Muscle of arm (tissue), 14 donors: Measurements from ENCODE around the gene DLL1. TPM values are rescaled to one million over a fixed set of nuclear protein-coding genes. Genes with fewer than 3 reads are reported as not detected.
"Not testable (repeated sequence)": the region's sequence is repeated elsewhere in the genome, so short reads cannot be mapped to it uniquely, and the experiment has no call there.

ENCODE experiments used
- DNase-seq: peaks from one replicate; pipeline ENCODE4 v3.0.0-alpha.2; 2013
- long read RNA-seq, 11 donors: transcript quantifications; one replicate each; lab custom pipeline, GENCODE V29; 2026
- polyA plus RNA-seq, 12 donors: library from polyadenylated mRNA; unstranded; fragments of 120-200 nt; gene quantifications; one replicate each; pipeline ENCODE4 v1.2.1, GENCODE V29; 2013; ENCODE audit not compliant: insufficient read length in 12 of 12

The DLL1 gene, protein sequence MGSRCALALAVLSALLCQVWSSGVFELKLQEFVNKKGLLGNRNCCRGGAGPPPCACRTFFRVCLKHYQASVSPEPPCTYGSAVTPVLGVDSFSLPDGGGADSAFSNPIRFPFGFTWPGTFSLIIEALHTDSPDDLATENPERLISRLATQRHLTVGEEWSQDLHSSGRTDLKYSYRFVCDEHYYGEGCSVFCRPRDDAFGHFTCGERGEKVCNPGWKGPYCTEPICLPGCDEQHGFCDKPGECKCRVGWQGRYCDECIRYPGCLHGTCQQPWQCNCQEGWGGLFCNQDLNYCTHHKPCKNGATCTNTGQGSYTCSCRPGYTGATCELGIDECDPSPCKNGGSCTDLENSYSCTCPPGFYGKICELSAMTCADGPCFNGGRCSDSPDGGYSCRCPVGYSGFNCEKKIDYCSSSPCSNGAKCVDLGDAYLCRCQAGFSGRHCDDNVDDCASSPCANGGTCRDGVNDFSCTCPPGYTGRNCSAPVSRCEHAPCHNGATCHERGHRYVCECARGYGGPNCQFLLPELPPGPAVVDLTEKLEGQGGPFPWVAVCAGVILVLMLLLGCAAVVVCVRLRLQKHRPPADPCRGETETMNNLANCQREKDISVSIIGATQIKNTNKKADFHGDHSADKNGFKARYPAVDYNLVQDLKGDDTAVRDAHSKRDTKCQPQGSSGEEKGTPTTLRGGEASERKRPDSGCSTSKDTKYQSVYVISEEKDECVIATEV
- 10 to 100 TPM in 11 of 12 donors, not detected in 1; 14.0 to 19.7 (median 16.3) TPM for polyA plus RNA-seq
- long read RNA-seq, donor 1, partial matches to known transcripts = 6 of 9 reads
- long read RNA-seq, donor 1, other reads (novel, unspliced or antisense) = 0 of 9 reads
- long read RNA-seq, donor 2, partial matches to known transcripts = 10 of 17 reads
- long read RNA-seq, donor 2, other reads (novel, unspliced or antisense) = 6 of 17 reads
- long read RNA-seq, donor 3 = 0 reads
- long read RNA-seq, donor 4, partial matches to known transcripts = 0 of 6 reads
- long read RNA-seq, donor 4, other reads (novel, unspliced or antisense) = 5 of 6 reads
- long read RNA-seq, donor 5, partial matches to known transcripts = 39 of 43 reads
- long read RNA-seq, donor 5, other reads (novel, unspliced or antisense) = 0 of 43 reads
- long read RNA-seq, donor 6, partial matches to known transcripts = 0 of 1 reads
- long read RNA-seq, donor 6, other reads (novel, unspliced or antisense) = 0 of 1 reads
- long read RNA-seq, donor 7 = 0 reads
- long read RNA-seq, donor 8, partial matches to known transcripts = 0 of 1 reads
- long read RNA-seq, donor 8, other reads (novel, unspliced or antisense) = 0 of 1 reads
- long read RNA-seq, donor 9, partial matches to known transcripts = 14 of 15 reads
- long read RNA-seq, donor 9, other reads (novel, unspliced or antisense) = 0 of 15 reads
- long read RNA-seq, donor 10, partial matches to known transcripts = 9 of 10 reads
- long read RNA-seq, donor 10, other reads (novel, unspliced or antisense) = 0 of 10 reads
- long read RNA-seq, donor 11, partial matches to known transcripts = 6 of 10 reads
- long read RNA-seq, donor 11, other reads (novel, unspliced or antisense) = 0 of 10 reads

DNA sequence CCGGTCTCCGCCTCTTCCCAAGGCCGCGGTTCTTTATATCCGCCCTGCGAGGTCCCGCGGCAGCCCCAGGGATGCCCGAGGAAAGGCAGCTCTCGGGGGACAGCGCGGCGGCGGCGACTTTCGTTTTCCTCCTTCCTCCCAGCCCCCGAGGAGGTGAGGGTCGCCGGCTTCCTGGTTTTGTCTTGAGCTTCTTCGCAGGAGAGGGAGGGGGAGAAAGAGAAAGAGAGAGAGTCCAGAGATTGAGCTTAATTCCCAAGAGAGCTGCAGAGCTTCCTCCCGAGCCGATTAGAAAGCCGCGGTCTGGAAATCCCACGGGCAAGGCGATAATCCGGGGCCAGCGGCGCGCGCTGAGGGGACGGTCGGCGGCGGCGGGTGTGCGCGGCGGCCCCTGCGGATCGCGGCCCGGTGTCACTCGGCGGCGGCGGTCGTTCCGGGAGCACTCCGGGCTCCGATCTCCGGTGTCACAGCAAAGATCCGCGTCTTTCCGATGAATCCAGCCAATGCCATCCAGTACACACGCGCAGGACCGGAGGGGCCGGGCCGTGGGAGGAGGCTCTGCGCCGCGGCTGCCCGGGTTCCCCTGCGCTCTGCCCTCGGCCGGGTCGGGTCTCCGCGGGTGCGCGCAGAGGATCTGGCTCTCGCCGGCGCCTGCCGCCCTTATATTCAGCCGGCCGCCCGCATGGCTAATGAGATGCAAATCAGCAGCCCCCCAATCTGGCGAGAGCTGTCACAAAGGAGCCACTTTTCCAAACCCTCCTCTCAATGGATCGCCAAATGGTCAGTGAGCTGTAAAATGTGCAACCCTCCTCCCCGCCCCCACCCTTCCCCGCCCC, at the start of gene DLL1:
TSS of gene DLL1 (minus strand) at position 783 of the 833 bp plus-strand sequence. CDS start 939 bp downstream, outside the sequence.
- peak; percentile 41 for DNase-seq

DNA sequence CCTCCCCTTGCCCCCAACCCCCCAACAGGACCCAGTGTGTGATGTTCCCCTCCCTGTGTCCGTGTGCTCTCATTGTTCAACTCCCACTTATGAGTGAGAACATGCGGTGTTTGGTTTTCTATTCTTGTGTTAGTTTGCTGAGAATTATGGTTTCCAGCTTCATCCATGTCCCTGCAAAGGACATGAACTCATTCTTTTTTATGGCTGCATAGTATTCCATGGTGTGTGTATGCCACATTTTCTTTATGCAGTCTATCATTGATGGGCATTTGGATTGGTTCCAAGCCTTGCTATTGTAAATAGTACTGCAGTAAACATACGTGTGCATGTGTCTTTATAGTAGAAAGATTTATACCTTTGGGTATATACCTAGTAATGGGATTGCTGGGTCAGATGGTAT, 44.3 kb upstream of the DLL1 start:
- not testable (repeated sequence) for DNase-seq

DNA sequence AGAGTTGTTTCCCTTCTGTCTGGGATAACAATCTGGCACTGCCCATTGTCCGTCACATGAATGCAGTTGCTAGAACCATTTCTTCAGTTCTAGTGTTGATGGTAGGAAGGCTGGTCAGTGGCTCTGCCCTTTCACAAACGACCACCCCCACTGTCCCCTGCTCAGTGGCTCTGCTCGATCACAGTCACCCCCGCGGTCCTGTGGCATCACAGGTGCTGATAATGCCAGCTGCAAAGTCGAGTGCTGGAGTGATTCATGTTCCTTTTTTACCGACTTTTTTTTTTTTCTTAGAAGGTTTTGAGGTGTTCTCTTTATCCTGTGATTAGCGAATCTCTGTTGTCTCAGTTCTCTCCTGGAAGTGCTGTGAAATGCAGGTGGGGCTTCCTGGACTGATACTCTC, 38.4 kb upstream of the DLL1 start:
- no peak for DNase-seq

GRCh38 chr6:170317718-170318117, 26.8 kb upstream of the DLL1 start:
- no peak for DNase-seq

- DNase-seq = no peak
Measured at GRCh38 chr6:170317076-170317475, 26.2 kb upstream of the DLL1 start.

DNA sequence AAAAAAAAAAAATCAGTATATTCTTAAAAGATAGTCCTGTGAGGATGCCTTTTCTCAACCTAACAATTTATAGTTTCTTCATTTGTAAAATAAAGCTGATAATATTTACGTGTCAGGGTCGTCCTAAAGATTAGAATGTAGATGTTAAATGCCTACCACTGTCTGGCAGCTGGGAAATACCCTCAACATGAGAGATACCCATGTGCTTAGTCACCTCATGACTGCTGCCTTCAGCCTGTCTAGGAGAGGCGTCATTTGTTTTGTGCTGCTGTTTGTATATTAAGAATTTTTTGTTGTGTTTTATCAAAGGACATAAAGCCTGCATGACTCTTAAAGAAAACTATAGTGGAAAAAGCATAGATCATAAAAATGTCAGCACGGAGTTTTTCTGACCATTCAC, 25.2 kb upstream of the DLL1 start:
- DNase-seq = no peak

DNA sequence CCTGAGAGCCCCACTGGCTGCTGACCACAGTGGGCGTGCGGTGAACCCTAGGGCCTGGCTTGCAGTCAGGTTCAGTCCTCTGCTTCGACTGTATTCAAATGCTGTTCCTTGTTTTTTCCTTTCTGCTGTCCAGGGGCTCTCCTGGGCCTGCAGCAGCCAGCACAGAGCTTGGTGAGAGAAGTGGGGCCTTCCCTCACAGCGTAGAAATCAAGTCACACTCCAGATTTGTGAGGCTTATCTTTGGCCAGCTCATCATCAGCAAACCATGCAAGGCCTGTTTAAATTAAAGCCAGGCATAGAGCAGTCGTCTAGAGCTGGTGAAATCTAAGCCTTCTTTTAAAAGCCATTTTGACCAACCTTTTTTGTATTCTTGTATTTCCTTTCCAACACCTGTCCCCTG, 24.1 kb upstream of the DLL1 start:
- DNase-seq = no peak

GRCh38 chr6:170313716-170314295, 22.9 kb upstream of the DLL1 start:
- DNase-seq = no peak

GRCh38 chr6:170312876-170313275, 22.0 kb upstream of the DLL1 start:
- no peak for DNase-seq

GRCh38 chr6:170311696-170312095, 20.8 kb upstream of the DLL1 start:
- DNase-seq = no peak

- DNase-seq = no peak
Measured at GRCh38 chr6:170308761-170309160, 17.9 kb upstream of the DLL1 start.

DNA sequence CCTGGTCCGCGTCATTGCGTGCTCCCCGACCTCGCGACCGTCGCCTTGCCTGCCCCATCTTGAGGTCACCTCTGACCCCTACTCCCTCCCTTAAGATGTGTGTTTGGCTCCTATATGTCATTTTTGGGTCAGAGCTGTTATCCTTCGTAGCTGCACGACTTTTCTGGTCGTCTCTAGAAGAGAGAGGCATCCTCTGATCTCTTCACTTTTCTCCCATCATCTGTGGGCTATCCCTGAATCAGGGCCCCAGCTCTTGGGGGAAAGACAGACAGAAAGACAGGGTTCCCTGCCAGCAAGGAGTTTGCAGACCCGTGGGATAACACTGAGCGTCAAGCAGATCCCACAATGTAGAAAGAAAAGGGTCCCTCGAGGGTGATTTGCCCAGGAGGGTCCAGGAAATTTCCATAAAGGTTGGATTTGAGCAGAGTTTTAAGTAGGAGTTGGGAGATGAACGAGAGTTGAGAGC, 16.2 kb upstream of the DLL1 start:
- no peak for DNase-seq

GRCh38 chr6:170306324-170307079, 15.6 kb upstream of the DLL1 start, which contains the start of gene FAM120B:
Gene FAM120B (plus strand): TSS chr6:170306758. CDS start chr6:170317391, 10,633 bp downstream.
- DNase-seq = peak; percentile 98

- no peak for DNase-seq
Measured at GRCh38 chr6:170305805-170306323, 15.0 kb upstream of the DLL1 start.

DNA sequence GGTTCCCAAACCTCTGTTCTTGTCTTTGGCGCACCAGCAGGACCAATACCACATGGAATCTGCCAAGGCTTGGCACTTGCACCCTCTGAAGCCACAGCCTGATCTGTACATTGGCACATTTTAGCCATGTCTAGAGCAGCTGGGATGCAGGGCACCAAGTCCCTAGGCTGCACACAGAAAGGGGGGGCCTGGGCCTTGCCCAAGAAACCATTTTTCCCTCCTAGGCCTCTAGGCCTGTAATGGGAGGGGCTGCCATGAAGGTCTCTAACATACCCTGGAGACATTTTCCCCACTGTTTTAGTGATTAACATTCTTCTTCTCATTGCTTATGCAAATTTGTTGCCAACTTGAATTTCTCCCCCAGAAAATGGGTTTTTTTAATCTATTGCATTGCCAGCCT, 10.3 kb upstream of the DLL1 start:
- DNase-seq = no peak

DNA sequence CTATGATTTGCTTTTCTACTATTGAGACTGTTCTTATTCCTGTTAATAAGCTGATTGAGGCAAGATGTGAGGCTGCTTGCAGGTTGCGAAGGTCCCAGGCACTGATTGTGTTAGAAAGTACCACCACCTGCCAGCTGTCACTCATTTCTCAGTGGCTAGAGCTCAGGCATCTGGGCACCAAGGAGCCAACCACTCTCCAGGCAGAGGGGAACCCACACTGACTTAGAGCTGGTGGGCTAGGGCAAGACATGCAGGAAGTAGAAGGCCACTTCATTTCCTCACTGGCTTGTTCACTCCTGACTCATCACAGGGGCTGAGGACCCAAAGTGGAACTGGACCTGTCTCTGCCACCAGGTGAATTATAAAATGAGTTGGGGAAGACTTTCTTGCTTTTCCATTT, 7.8 kb upstream of the DLL1 start:
- DNase-seq = no peak

DNA sequence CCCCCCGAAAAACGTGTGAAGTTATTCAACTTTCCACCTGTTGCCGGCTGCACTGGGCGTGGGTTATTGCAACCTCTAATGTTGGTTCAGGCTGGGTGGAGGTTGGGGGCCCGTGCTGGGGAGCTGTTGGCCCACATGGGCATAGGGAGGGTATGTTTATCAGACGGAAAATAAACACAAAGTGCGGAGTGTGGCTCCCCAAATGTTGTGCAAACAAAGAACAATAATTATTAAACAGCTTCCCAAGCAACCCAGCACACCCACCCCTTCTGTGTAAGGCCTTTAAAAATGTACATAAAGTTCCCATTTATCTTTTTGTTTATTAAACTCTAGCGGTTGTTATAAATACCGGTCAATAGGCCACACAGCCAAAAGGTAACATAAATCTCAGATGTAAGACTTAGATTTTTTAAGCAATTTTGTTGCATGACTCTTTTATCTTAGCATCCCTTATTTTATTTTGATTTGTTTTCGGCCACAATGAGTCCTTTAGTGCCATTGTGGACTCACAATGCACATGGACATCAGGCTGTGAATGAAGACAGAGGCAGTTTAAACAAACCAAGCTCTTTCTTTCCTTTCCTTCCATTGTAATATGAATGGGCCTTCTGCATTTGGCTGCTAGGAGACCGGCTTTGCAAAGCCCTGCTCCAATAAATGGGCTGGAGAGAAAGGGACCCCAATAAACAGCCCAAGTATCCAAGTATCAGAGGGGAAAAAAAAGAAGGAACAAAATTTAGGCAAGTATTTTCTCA, 6.9 kb upstream of the DLL1 start:
- DNase-seq = no peak
